ENCODE data around the gene COL6A1.

GRCh38 chr21:46005081-46005480, 23.5 kb downstream of the COL6A1 start:
- no peak for TF ChIP-seq CTCF (conservative IDR thresholded peaks at IDR 0.05 in 1 of 2, IDR thresholded peaks at IDR 0.05 in 1 of 2; ENCODE audit: low read depth in 1 of 2, low read length in 2 of 2)
- TF ChIP-seq EZH2 (IDR thresholded peaks at IDR 0.05; ENCODE audit: low read length, missing control alignments): no peak
